GM19467 (cell line): ENCODE data around the gene RRAS2.
"Not testable (repeated sequence)": the region's sequence is repeated elsewhere in the genome, so short reads cannot be mapped to it uniquely, and the experiment has no call there.

Experiments used
- ATAC-seq: cut with Tn5 transposase; IDR thresholded peaks from one replicate; pipeline ENCODE4 v1.9.1; 2021; ENCODE audit warnings: mild to moderate bottlenecking, moderate library complexity; ENCODE audit not compliant: unreplicated experiment

RRAS2 gene

GRCh38 chr11:14259878-14260277 lies 99.1 kb downstream of the RRAS2 start:
- no peak for ATAC-seq

GRCh38 chr11:14259186-14259784 lies 99.7 kb downstream of the RRAS2 start:
- no peak for ATAC-seq

- ATAC-seq, result no peak
Measured at GRCh38 chr11:14258221-14258935, 100.6 kb downstream of the RRAS2 start.

GRCh38 chr11:14255238-14255534 lies 103.8 kb downstream of the RRAS2 start:
- ATAC-seq, result no peak

- ATAC-seq, result no peak
Measured at GRCh38 chr11:14254533-14255237, 104.3 kb downstream of the RRAS2 start.

GRCh38 chr11:14253840-14254239 lies 105.1 kb downstream of the RRAS2 start:
- no peak for ATAC-seq

- ATAC-seq, result no peak
Measured at GRCh38 chr11:14253421-14253820, 105.6 kb downstream of the RRAS2 start.

GRCh38 chr11:14252501-14252900 lies 106.5 kb downstream of the RRAS2 start:
- not testable (repeated sequence) for ATAC-seq

- no peak for ATAC-seq
Measured at GRCh38 chr11:14251754-14252153, 107.2 kb downstream of the RRAS2 start.

GRCh38 chr11:14249121-14249963 lies 109.6 kb downstream of the RRAS2 start:
- no peak for ATAC-seq

- ATAC-seq, result no peak
Measured at GRCh38 chr11:14248580-14248981, 110.4 kb downstream of the RRAS2 start.

GRCh38 chr11:14245444-14245843 lies 113.5 kb downstream of the RRAS2 start:
- no peak for ATAC-seq

GRCh38 chr11:14244926-14245325 lies 114.1 kb downstream of the RRAS2 start:
- ATAC-seq, result no peak

- ATAC-seq, result no peak
Measured at GRCh38 chr11:14242733-14243132, 116.2 kb downstream of the RRAS2 start.

- ATAC-seq, result no peak
Measured at GRCh38 chr11:14242187-14242586, 116.8 kb downstream of the RRAS2 start.

- no peak for ATAC-seq
Measured at GRCh38 chr11:14240951-14241350, 118.0 kb downstream of the RRAS2 start.

GRCh38 chr11:14240221-14240620 lies 118.8 kb downstream of the RRAS2 start:
- ATAC-seq, result no peak

GRCh38 chr11:14237444-14237961 lies 121.5 kb downstream of the RRAS2 start:
- ATAC-seq, result peak; percentile 96

- no peak for ATAC-seq
Measured at GRCh38 chr11:14235701-14236100, 123.3 kb downstream of the RRAS2 start.

- no peak for ATAC-seq
Measured at GRCh38 chr11:14234446-14234845, 124.5 kb downstream of the RRAS2 start.

- ATAC-seq, result no peak
Measured at GRCh38 chr11:14232652-14233051, 126.3 kb downstream of the RRAS2 start.
